ENCODE results near the gene NR2C2AP. TPM values are rescaled to one million over a fixed set of nuclear protein-coding genes. Genes with fewer than 3 reads are reported as not detected.

The NR2C2AP gene
- total and polyA plus RNA-seq, 2 donors (not counting 3 experiments of a cell fraction or from before 2014, with no cell fraction given), result 11.9 to 17.5 TPM

DNA sequence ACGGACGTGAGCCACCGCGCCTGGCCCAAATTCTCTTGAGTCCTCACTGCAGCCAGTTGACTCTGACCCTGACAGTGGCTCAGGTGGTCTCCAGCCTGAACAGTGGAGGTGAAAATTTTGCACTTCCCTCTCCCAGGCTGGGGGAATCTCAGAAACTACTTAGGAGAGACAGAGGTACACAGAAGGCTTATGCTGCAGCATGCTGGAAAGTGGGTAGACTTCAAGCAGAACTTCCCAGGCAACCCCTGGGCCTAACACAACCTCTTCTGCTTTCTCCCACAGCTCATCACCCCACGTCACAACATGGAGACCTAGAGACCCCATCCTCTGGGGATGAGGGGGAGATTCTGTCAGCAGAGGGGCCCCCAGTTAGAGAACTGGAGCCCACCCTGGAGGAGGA lies 23.0 kb upstream of the NR2C2AP start:
- Histone ChIP-seq H2AFZ (ENCODE audit: low read depth, low read length) (no peak overlapping the region), H3K27me3 (ENCODE audit: control insufficient read depth in 2 of 2, insufficient read depth in 2 of 2, low read length in 2 of 2) (peaks cover 2% of the 10 kb centered on the region in 2 experiments), H3K27ac (ENCODE audit: insufficient read depth, low read depth, low read length) (no peak overlapping the region), H3K4me3 (replicated peaks in 1 of 3; ENCODE audit: insufficient read depth in 1 of 3, low read depth in 1 of 3, low read length in 3 of 3) (no peak overlapping the region), H3K9me1 (replicated peaks; ENCODE audit: control insufficient read depth, extremely low read depth, insufficient read depth, low read length) (no peaks in the 10 kb centered on the region), H3K79me2 (ENCODE audit: control insufficient read depth, insufficient read depth, low read length) (no peaks in the 10 kb centered on the region), H3K4me2 (ENCODE audit: insufficient read depth, low read length) (no peak overlapping the region), H3K36me3 (ENCODE audit: control insufficient read depth in 2 of 2, extremely low read depth in 1 of 2, insufficient read depth in 2 of 2, low read length in 2 of 2) (no peaks in the 10 kb centered on the region), H3K9me3 (replicated peaks; ENCODE audit: control insufficient read depth, insufficient read depth, low read length) (no peaks in the 10 kb centered on the region), H3K9ac (replicated peaks; ENCODE audit: extremely low read depth, insufficient read depth, low read length) (no peak overlapping the region), H3K4me1 (ENCODE audit: control insufficient read depth, extremely low read depth, insufficient read depth, low read length) (no peaks in the 10 kb centered on the region), H4K20me1 (replicated peaks; ENCODE audit: control insufficient read depth, extremely low read depth, insufficient read depth, low read length) (no peaks in the 10 kb centered on the region)
- TF ChIP-seq, protein P1, sequence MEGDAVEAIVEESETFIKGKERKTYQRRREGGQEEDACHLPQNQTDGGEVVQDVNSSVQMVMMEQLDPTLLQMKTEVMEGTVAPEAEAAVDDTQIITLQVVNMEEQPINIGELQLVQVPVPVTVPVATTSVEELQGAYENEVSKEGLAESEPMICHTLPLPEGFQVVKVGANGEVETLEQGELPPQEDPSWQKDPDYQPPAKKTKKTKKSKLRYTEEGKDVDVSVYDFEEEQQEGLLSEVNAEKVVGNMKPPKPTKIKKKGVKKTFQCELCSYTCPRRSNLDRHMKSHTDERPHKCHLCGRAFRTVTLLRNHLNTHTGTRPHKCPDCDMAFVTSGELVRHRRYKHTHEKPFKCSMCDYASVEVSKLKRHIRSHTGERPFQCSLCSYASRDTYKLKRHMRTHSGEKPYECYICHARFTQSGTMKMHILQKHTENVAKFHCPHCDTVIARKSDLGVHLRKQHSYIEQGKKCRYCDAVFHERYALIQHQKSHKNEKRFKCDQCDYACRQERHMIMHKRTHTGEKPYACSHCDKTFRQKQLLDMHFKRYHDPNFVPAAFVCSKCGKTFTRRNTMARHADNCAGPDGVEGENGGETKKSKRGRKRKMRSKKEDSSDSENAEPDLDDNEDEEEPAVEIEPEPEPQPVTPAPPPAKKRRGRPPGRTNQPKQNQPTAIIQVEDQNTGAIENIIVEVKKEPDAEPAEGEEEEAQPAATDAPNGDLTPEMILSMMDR (IDR thresholded peaks at IDR 0.05; ENCODE audit: extremely low read depth in 1 of 2, insufficient read depth in 1 of 2, low read depth in 1 of 2, low read length in 2 of 2), result no peak
- TF ChIP-seq POLR2AphosphoS5 (IDR thresholded peaks at IDR 0.05; ENCODE audit: insufficient read depth, low read depth, low read length), result no peak
- no peak for TF ChIP-seq GATA2 (IDR thresholded peaks at IDR 0.05; ENCODE audit: insufficient read depth, insufficient read length, low read depth, low read length)
- TF ChIP-seq JUN (IDR thresholded peaks at IDR 0.05; ENCODE audit: borderline replicate concordance, insufficient read depth, insufficient read length, low read depth), result no peak
- TF ChIP-seq POLR2A (IDR thresholded peaks at IDR 0.05; ENCODE audit: low read depth, low read length), result no peak
- no peak for TF ChIP-seq EZH2 (IDR thresholded peaks at IDR 0.05; ENCODE audit: borderline replicate concordance, low read depth, low read length, severe bottlenecking)
- no peak for TF ChIP-seq MYC (IDR thresholded peaks at IDR 0.05; ENCODE audit: low read depth, low read length)
- TF ChIP-seq FOS (IDR thresholded peaks at IDR 0.05; ENCODE audit: borderline replicate concordance, insufficient read depth, low read length), result no peak
- TF ChIP-seq, protein P2, sequence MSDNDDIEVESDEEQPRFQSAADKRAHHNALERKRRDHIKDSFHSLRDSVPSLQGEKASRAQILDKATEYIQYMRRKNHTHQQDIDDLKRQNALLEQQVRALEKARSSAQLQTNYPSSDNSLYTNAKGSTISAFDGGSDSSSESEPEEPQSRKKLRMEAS (IDR thresholded peaks at IDR 0.05; ENCODE audit: insufficient read depth, insufficient read length), result no peak
- no TSS peak for BruUV-seq (replicated peaks)
- DNase-seq (ENCODE audit: low read depth, low spot score) (no peak), FAIRE-seq (no peak)
- POLR2A ChIA-PET, result no interaction called here
- intact Hi-C loops (cut with micrococcal nuclease), result no loop called here
- dilution Hi-C loops (cut with MboI; ENCODE audit: extremely low pct_ligation_motif_present, low sequenced_read_pairs), result no loop called here
- CTCF ChIA-PET, result interaction anchor here (1.2 to 2.2 kb wide), 4 partner anchors 8 to 78 kb away, joined by 3 to 10 read pairs (median 7); no protein-coding TSS in a partner anchor
